HUES64 (cell line): ENCODE data around the gene ATF7IP.
"Not testable (repeated sequence)": the region's sequence is repeated elsewhere in the genome, so short reads cannot be mapped to it uniquely, and the experiment has no call there.

ENCODE experiments used
- H3K27ac ChIP-seq: 2 replicates; pipeline ENCODE4 v1.7.0; 2013; ENCODE audit warnings: low read depth, low read length, inconsistent platforms
- H3K27me3 ChIP-seq: 2 replicates; pipeline ENCODE4 v1.6.1; 2013; ENCODE audit warnings: mild to moderate bottlenecking, low read length; ENCODE audit not compliant: insufficient read depth
- H3K36me3 ChIP-seq: 2 replicates; pipeline ENCODE4 v1.6.1; 2013; ENCODE audit warnings: mild to moderate bottlenecking, low read length; ENCODE audit not compliant: insufficient read depth
- H3K4me1 ChIP-seq: 2 replicates; pipeline ENCODE4 v1.6.1; 2013; ENCODE audit warnings: mild to moderate bottlenecking, low read length, moderate library complexity; ENCODE audit not compliant: insufficient read depth
- H3K4me3 ChIP-seq: 2 replicates; pipeline ENCODE4 v1.5.1; 2013; ENCODE audit warnings: mild to moderate bottlenecking, low read length, moderate library complexity
- H3K9ac ChIP-seq: 2 replicates; pipeline ENCODE4 v1.6.1; 2013; ENCODE audit warnings: mild to moderate bottlenecking, low read depth, low read length
- H3K9me3 ChIP-seq: 2 replicates; pipeline ENCODE4 v1.6.1; 2013; ENCODE audit warnings: low read depth, low read length; ENCODE audit not compliant: insufficient read depth
- WGBS: fragments of 150-250, 120-280 bp; methylation state at CpG from one replicate; pipeline ENCODE4 v1.1.7; 2013; ENCODE audit warnings: missing lambda C conversion rate; 5-methylcytosine and 5-hydroxymethylcytosine counted together

The ATF7IP gene

DNA sequence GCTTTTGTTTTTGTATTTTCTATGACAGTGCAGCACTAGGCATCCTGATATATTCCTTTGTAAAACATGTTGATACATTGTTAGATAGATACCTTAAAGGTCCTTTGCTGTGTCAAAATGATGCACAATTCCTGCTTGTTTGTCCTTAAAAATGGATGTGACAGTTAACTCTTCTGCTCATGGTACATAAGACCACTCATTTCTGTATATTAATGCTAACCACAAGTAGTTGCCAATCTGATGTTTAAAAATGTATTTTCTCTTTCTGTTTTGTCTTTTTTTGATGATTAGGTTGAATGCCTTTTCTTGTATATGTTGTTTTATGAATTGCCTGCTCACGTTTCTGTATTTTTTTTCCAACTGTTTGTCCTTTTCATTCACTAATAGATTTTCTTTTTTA is 35.1 kb downstream of the ATF7IP start:
- Histone ChIP-seq H3K27me3 (no peaks in the 10 kb centered on the region), H3K27ac (no peak overlapping the region), H3K4me3 (no peak overlapping the region), H3K9ac (no peak overlapping the region), H3K9me3 (no peaks in the 10 kb centered on the region), H3K4me1 (peaks cover 52% of the 10 kb centered on the region), H3K36me3 (no peaks in the 10 kb centered on the region)
- no CpG with 5 or more reads among the region's 1 CpG for WGBS

DNA sequence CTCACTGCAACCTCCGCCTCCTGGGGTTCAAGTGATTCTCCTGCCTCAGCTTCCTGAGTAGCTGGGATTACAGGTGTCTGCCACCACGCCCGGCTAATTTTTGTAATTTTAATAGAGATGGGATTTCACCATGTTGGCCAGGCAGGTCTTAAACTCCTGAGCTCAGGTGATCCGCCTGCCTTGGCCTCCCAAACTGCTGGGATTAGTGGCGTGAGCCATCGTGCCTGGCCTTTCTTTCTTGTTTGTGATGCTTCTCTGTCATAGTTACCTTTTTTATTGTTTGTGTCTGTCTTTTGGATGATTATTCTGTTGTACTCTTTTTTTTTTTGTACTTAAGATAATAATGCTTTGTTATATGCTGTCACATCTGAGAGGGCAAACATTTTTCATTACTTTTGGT is 35.8 kb downstream of the ATF7IP start:
- WGBS = 95% methylated on average over 6 of the region's 6 CpGs
- H3K27me3 ChIP-seq, H3K4me3 ChIP-seq, H3K9ac ChIP-seq, H3K36me3 ChIP-seq, H3K9me3 ChIP-seq, H3K27ac ChIP-seq: not testable (repeated sequence)
- H3K4me1 ChIP-seq = peaks cover 47% of the 10 kb centered on the region

DNA sequence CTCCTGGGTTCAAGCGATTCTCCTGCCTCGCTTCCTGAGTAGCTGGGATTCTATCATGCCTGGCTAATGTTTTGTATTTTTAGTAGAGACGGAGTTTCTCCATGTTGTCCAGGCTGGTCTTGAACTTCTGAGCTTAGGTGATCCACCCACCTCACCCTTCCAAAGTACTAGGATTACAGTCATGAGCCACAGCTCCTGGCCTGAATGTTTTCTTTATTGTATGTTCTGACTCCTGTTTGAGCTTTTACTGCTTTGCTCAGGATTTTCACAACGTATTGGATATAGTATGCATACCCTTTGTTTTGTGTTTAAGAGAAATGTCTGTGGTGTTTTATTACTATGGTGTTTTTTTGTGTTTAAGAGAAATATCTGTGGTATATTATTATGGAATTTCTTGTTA is 37.2 kb downstream of the ATF7IP start:
- Histone ChIP-seq H3K4me1 (peaks cover 41% of the 10 kb centered on the region), H3K4me3 (no peak overlapping the region), H3K9me3 (no peaks in the 10 kb centered on the region), H3K27ac (no peak overlapping the region), H3K9ac (no peak overlapping the region), H3K27me3 (no peaks in the 10 kb centered on the region), H3K36me3 (no peaks in the 10 kb centered on the region)
- 88% methylated on average over 4 of the region's 4 CpGs for WGBS

DNA sequence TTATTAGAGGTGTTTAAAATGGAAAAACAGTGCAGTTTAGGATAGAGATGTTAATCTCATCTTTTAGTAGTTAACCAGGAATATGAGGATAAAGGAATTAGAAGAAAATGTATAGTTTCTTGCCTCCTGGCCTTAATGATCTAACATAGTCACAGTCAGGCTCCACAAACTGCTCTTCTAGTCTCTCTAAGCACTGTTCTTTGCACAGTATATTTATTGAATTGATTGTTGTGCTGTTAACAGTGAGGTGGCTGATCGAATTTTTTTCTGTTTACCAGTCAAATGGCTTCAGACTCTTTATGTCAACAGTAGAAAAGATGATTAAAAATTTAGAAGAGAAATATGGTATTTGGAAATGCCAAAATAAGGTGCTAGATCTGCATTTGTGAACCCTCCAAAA is 37.8 kb downstream of the ATF7IP start:
- Histone ChIP-seq H3K27ac (no peak overlapping the region), H3K9ac (no peak overlapping the region), H3K4me3 (no peak overlapping the region), H3K27me3 (no peaks in the 10 kb centered on the region), H3K36me3 (no peaks in the 10 kb centered on the region), H3K4me1 (peaks cover 36% of the 10 kb centered on the region), H3K9me3 (no peaks in the 10 kb centered on the region)
- WGBS = 82% methylated on average over 1 of the region's 1 CpG

DNA sequence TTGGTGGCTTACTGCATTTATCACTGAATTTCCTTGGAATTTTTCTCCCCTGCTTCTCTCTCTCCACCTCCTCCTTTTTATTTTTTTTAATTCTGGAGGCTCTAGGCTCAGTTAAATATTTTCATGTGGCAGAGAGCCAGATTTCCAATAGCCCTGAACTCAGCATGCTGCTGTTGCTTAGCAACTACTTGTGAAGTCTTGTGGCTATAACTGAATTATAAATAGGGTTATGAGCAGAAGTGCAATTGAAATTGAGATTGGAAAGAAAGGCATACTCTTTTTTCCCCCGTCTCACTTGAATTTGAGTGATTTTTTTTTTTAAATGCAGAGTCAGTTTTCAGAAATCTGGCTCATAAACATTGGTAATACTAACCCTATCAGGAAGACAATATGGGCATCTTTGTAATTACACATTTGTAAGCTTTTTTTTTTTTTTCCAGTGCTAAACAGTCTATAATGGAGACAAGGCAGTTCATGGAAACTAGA is 38.3 kb downstream of the ATF7IP start:
- H3K9ac ChIP-seq = no peak overlapping the region
- no peaks in the 10 kb centered on the region for H3K36me3 ChIP-seq
- H3K4me3 ChIP-seq = no peak overlapping the region
- H3K27me3 ChIP-seq = no peaks in the 10 kb centered on the region
- no peaks in the 10 kb centered on the region for H3K9me3 ChIP-seq
- WGBS = 88% methylated on average over 1 of the region's 1 CpG
- no peak overlapping the region for H3K27ac ChIP-seq
- H3K4me1 ChIP-seq = peaks cover 33% of the 10 kb centered on the region

DNA sequence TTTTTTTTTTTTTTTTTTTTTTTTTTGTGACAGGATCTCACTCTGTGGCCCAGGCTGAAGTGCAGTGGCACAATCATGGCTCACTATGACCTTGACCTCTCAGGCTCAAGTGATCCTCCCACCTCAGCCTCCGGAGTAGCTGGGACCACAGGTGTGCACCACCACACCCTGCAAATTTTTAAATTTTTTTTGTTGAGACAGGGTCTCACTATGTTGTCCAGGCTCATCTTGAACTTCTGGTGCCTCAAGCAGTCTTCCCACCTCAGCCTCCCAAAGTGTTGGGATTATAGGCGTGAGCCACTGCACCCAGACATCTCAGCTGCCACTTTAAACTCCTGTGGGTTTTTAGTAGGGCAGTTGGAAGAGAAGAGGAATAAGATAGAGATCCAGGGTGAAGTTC is 39.9 kb downstream of the ATF7IP start:
- H3K27me3 ChIP-seq, H3K9ac ChIP-seq, H3K27ac ChIP-seq, H3K4me3 ChIP-seq, H3K36me3 ChIP-seq, H3K9me3 ChIP-seq: not testable (repeated sequence)
- peaks cover 24% of the 10 kb centered on the region for H3K4me1 ChIP-seq
- WGBS = 95% methylated on average over 2 of the region's 2 CpGs

DNA sequence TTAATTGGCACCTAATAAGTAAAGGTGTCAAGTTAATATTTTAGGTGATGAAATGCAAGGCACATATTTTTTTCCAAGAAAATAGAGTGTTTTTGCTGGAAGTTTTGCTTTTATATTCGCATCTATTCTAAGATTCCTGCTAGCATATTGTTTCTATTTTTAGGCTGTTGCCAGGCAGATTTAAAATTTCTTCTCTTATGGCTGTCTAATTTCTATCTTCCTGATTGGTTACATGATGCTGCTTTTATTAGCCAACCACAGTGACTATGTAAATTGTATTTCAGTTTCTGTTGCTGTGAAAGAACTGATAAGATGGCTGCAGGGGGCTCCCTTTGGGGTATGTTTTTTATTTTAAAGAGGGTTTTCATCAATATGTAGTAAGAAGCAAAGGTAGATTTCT is 42.7 kb downstream of the ATF7IP start:
- WGBS = 100% methylated on average over 1 of the region's 1 CpG

DNA sequence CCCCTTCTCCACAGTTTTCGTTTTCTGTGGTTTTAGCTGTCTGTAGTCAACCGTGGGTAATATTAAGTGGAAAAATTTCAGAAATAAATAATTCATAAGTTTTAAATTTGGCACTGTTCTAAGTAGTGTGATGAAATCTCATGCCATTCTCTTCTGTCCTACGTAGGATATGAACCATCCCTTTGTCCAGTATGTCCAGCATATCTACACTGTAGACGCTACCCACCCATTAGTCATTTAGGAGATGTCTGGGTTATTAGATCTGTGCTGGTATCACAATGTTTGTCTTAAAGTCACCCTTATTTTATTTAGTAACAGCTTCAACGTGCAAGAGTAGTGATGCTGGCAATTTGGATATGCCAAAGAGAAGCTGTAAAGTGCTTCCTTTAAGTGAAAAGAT is 44.7 kb downstream of the ATF7IP start:
- 97% methylated on average over 3 of the region's 5 CpGs for WGBS
- Histone ChIP-seq H3K4me3 (no peak overlapping the region), H3K36me3 (peaks cover 2% of the 10 kb centered on the region; the same call in 1 of the 2 replicates), H3K27ac (no peak overlapping the region), H3K27me3 (no peaks in the 10 kb centered on the region), H3K9me3 (no peaks in the 10 kb centered on the region), H3K4me1 (peaks cover 27% of the 10 kb centered on the region), H3K9ac (no peak overlapping the region)

More for the DNA sequence above, 42.7 kb downstream of the ATF7IP start:
- Histone ChIP-seq H3K36me3 (peaks cover 2% of the 10 kb centered on the region; the same call in 1 of the 2 replicates), H3K4me3 (no peak overlapping the region), H3K4me1 (peaks cover 15% of the 10 kb centered on the region), H3K27ac (no peak overlapping the region), H3K27me3 (no peaks in the 10 kb centered on the region), H3K9me3 (no peaks in the 10 kb centered on the region), H3K9ac (no peak overlapping the region)

DNA sequence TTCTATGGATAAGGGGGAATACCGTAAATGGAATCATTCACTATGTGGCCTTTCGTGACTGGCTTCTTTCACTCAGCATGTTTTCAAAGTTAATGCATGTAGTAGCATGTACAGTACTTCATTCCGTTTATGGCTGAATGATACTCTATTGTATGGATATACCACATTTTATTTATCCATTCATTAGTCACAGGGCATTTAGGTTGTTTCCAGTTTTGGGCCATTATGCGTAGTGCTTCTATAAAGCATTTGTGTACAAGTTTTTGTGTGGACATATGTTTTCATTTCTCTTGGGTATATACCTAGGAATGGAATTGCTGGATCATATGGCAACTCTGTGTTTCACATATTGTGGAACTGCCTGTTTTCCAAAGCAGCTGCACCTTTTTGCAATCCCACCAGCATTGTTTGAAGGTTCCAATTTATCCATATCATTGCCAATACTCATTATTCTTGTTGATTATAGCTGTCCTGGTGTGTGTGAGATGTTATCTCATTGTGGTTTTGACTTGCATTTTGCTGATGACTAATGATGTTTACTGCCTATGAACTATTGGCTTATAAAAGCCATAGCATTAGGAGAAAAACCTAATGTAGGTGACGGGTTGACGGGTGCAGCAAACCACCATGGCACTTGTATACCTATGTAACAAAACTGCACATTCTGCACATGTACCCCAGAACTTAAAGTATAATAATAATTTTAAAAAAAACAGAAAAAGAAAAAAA is 45.5 kb downstream of the ATF7IP start:
- Histone ChIP-seq H3K27me3 (no peaks in the 10 kb centered on the region), H3K27ac (no peak overlapping the region), H3K9me3 (no peaks in the 10 kb centered on the region), H3K9ac (no peak overlapping the region), H3K36me3 (peaks cover 2% of the 10 kb centered on the region; the same call in 1 of the 2 replicates), H3K4me1 (peaks cover 36% of the 10 kb centered on the region), H3K4me3 (no peak overlapping the region)
- WGBS = over 99% methylated on average over 5 of the region's 6 CpGs

DNA sequence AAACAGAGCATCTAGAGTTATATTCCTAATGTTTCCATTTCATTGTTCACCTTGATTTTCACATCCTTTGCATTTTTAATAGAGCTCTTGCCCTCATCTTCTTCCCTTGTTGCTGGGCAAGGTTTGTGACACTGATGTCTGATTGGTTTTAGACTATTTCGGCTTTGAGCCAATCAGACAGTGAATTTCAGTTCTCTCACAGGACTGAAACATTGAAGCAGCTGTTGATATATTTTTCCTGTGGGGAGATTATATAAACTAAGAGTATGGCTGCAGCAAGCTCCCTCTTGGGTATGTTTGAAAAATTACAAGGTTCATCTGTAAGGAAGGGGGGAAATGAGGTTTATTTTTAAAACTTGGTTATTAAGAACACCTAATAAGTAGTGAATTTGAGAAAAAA is 51.2 kb downstream of the ATF7IP start:
- Histone ChIP-seq H3K9ac (peak overlapping the region; percentile 41; the same call in 1 of the 2 replicates), H3K4me3 (no peak overlapping the region), H3K9me3 (no peaks in the 10 kb centered on the region; the same call in 1 of the 2 replicates), H3K4me1 (peaks cover 76% of the 10 kb centered on the region), H3K27me3 (no peaks in the 10 kb centered on the region), H3K27ac (peak overlapping the region; percentile 6), H3K36me3 (peaks cover 6% of the 10 kb centered on the region; the same call in 1 of the 2 replicates)
- 97% methylated on average over 1 of the region's 1 CpG for WGBS

DNA sequence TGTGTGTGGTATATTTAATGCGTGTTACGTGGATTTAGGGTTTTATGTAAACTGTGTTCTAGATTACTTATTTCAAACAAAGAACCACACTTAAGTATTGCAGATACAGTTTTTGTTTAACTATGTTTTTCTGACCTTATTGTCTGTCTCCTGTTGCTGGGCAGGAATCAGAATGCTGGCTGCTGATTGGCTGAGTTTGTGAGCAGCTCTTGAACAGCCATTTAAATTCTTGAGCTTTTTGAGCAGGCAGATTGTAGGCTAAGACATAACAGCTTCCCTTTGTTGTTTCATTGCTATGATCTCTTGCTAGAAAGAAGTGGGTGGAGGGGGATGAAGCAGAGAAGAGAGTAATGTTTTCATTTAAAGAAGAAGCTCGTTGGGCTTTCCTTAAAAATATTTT is 52.2 kb downstream of the ATF7IP start:
- peaks cover 7% of the 10 kb centered on the region; the same call in 1 of the 2 replicates for H3K36me3 ChIP-seq
- H3K4me3 ChIP-seq = peak overlapping the region; percentile 2
- peak overlapping the region; percentile 41; the same call in 1 of the 2 replicates for H3K9ac ChIP-seq
- peaks cover 71% of the 10 kb centered on the region for H3K4me1 ChIP-seq
- no peaks in the 10 kb centered on the region; the same call in 1 of the 2 replicates for H3K9me3 ChIP-seq
- H3K27me3 ChIP-seq = no peaks in the 10 kb centered on the region
- no CpG with 5 or more reads among the region's 3 CpGs for WGBS
- H3K27ac ChIP-seq = peak overlapping the region; percentile 74
